Natural killer cell treated with Interleukin-12 subunit alpha and Interleukin-12 subunit beta and Interleukin-15 and Interleukin-18, amount 100 ng/mL, for 72 hours (primary cell): ENCODE data around the gene PTK6. TPM values are rescaled to one million over a fixed set of nuclear protein-coding genes. Genes with fewer than 3 reads are reported as not detected.

Source experiments
- ATAC-seq, 2 donors: fragments of 150-1000 bp; cut with Tn5 transposase in 1 of 2; sonication (Bioruptor Pico), chemical (Tn5 transposase) in 1 of 2; 2 replicates each; pipeline ENCODE4 v1.10.0; 2021
- DNase-seq: peaks from one replicate; pipeline ENCODE4 v3.0.0; 2022; ENCODE audit warnings: low spot score
- H3K27ac Mint-ChIP-seq, 2 donors: 1 replicate in 1 of 2; 2 replicates in 1 of 2; pipeline ENCODE4 v1.8.0; 2022; ENCODE audit warnings: mixed read lengths in 2 of 2, mild to moderate bottlenecking in 1 of 2, moderate library complexity in 1 of 2
- H3K27me3 Mint-ChIP-seq, 2 donors: 1 replicate in 1 of 2; 2 replicates in 1 of 2; pipeline ENCODE4 v1.8.0; 2022; ENCODE audit warnings: mixed read lengths in 2 of 2
- H3K36me3 Mint-ChIP-seq: one replicate; pipeline ENCODE4 v1.8.0; 2022; ENCODE audit warnings: mixed read lengths
- H3K4me1 Mint-ChIP-seq, 2 donors: 1 replicate in 1 of 2; 2 replicates in 1 of 2; pipeline ENCODE4 v1.8.0; 2022; ENCODE audit warnings: low read depth in 2 of 2, mixed read lengths in 2 of 2, mild to moderate bottlenecking in 1 of 2
- H3K4me3 Mint-ChIP-seq: one replicate; pipeline ENCODE4 v1.8.0; 2022; ENCODE audit warnings: mixed read lengths
- H3K9me3 Mint-ChIP-seq: 2 replicates; pipeline ENCODE4 v1.8.0; 2022; ENCODE audit warnings: mixed read lengths
- total RNA-seq, 2 donors: library from RNA; stranded (reverse); gene quantifications; one replicate each; pipeline ENCODE4 v1.2.3, GENCODE V29; 2022

The PTK6 gene
- total RNA-seq, 2 donors from 2014 or later = 0.19 TPM; not detected in 1

DNA sequence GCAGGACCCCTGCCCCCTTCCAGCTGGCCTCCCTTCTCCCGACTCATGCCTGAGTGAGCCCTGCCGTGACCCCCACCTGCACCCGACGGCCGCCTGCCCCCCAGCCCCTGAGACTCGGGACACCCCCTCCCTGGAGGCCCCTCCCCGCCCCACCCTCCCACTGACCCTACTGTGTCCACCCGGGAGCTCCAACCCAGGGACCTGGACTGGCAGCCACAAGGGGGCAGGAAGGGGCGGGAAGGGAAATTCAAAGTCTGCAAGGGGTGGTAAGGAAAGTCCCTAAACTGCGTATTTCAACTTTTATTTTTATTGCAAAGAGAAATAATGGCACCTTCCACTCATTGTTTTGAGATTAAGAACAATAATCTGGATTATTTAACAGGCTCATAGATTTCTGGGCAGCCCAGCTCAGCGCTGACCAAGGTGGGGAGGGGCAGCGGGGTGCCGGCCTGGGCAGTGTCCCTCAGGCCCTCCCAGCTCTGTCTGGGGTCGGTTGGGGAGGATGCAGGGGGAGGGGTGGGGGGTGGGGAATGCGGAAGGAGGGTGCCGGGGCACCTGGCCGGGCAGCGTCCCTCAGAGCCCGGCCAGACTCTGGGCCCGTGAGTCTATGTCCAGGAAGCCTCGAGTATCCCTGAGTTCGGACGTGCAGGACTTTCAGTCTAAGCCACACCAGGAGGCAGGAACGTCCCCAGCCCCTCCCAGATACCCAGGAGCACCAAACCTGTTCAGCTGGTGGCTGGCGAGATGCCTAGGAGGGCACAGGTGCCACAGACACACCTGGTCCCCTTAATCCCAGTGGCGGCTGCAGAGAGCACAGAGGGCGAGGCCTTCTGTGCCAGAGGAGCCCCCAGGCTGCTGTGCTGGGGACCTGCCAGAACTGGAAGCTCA lies 1.3 kb upstream of the PTK6 start:
- Mint-ChIP-seq H3K36me3 (no peaks in the 10 kb centered on the region), H3K27ac (peak overlapping the region; percentile 63 to 73), H3K9me3 (no peaks in the 10 kb centered on the region), H3K27me3 (peaks cover 0 to 1% of the 10 kb centered on the region in 2 donors), H3K4me3 (peak overlapping the region; percentile 76), H3K4me1 (peaks cover under 1 to 12% of the 10 kb centered on the region in 2 donors)
- DNase-seq (no peak), ATAC-seq (peak; percentile 1 to 12)

DNA sequence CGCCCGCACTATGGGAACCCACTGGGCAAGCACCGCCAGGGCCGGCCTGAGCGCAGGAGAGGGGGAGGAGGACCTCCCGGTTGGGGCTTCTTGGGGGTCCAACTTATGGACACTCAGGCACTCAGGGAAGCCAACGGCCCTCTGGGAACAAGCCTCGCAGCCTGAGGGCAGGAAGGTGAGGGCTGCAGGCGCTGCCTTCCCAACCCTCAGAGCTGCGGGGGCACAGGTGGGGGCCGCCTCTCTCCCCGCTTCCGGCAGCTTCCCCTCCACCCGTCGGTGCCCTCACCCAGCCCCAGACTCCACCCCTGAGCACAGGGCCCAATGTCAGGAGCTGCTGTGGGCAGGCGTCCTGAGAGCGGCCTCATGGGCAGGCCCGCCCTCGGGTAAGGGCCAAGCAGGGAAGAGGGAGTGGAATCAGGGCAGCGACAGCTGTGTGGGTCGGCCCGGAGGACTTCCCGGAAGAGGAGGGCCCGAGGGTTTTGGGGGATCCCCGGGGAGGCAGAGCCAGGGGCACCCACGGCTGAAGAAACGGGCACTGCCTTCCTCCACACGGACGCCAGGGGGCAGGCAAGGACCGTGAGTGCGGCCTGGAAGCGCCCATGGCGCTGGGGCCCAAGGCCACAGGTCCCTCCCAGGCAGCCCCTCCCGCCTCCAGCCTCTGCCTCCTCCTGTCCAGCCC lies 488 bp upstream of the PTK6 start:
- H3K4me3 Mint-ChIP-seq = peak overlapping the region; percentile 76
- DNase-seq = peak; percentile 98
- peak; percentile 97 for ATAC-seq
- H3K27ac Mint-ChIP-seq = peak overlapping the region; percentile 63 to 73
- no peaks in the 10 kb centered on the region for H3K27me3 Mint-ChIP-seq
- no peaks in the 10 kb centered on the region for H3K36me3 Mint-ChIP-seq
- no peaks in the 10 kb centered on the region for H3K9me3 Mint-ChIP-seq
- H3K4me1 Mint-ChIP-seq = peaks cover 0 to 12% of the 10 kb centered on the region in 2 donors

GRCh38 chr20:63536241-63536977 lies 767 bp downstream of the PTK6 start:
- peak; percentile 54 for DNase-seq

GRCh38 chr20:63534831-63535651 lies 2.1 kb downstream of the PTK6 start:
- Mint-ChIP-seq H3K27ac (no peak overlapping the region), H3K36me3 (no peaks in the 10 kb centered on the region), H3K27me3 (peaks cover 0 to 4% of the 10 kb centered on the region in 2 donors), H3K4me1 (peaks cover 0 to 16% of the 10 kb centered on the region in 2 donors), H3K4me3 (no peak overlapping the region), H3K9me3 (no peaks in the 10 kb centered on the region)
- no peak for ATAC-seq
- DNase-seq = peak; percentile 34

More at GRCh38 chr20:63536241-63536977, 767 bp downstream of the PTK6 start:
- Mint-ChIP-seq H3K9me3 (no peaks in the 10 kb centered on the region), H3K27ac (no peak overlapping the region), H3K4me1 (peaks cover 0 to 16% of the 10 kb centered on the region in 2 donors), H3K4me3 (no peak overlapping the region), H3K27me3 (peaks cover 0 to 4% of the 10 kb centered on the region in 2 donors), H3K36me3 (no peaks in the 10 kb centered on the region)
- ATAC-seq = no peak

DNA sequence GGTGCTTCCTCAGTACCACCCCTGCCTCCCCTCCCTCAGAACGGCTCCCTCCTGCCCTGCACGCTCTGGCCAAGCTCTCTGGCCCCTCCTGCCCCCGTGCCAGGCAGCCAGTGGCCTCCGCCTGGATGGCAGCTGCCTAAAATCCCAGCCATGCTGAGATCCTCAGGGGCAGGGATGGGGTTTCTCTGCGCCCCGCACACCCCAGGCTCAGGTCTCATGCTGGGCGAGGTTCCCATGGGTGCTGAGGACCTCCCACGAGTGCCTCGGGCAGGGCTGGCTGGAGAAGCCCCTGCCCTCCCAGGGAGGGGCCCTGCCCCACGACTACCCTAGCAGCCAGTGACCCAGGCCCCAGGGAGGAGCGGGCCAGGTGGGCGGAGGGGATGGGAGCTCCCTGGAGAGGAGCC lies 2.7 kb downstream of the PTK6 start:
- H3K27me3 Mint-ChIP-seq = peaks cover 0 to 4% of the 10 kb centered on the region in 2 donors
- H3K4me1 Mint-ChIP-seq = peaks cover 0 to 16% of the 10 kb centered on the region in 2 donors
- H3K36me3 Mint-ChIP-seq = no peaks in the 10 kb centered on the region
- H3K27ac Mint-ChIP-seq = no peak overlapping the region
- DNase-seq (peak; percentile 59), ATAC-seq (no peak)
- H3K4me3 Mint-ChIP-seq = no peak overlapping the region
- no peaks in the 10 kb centered on the region for H3K9me3 Mint-ChIP-seq

DNA sequence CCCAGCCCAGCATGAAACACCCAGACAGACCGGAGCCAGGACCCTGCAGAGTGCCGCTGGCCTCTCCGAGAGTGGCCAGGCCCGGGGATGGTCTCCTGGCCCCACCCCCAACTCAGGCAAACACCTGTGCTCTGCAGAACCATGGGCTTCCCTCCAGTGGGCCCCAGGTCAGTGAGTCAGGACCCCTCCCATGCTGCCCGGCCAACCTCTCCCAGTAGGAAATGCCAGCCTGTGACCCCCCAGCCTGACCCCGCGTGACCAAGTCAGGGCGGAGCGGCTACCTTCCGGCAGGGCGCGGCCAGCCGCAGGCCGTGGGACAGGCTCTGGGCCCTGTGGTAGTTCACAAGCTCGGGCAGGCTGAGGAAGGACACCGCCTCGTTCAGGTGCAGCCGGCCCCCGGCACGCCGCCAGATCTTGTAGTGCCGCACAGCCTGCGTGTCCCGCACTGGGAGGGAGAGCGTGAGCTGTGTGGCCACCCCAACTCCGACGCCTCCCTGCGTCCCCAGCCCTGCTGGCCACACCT lies 3.2 kb downstream of the PTK6 start:
- no peak overlapping the region for H3K4me3 Mint-ChIP-seq
- peaks cover 0 to 4% of the 10 kb centered on the region in 2 donors for H3K27me3 Mint-ChIP-seq
- no peaks in the 10 kb centered on the region for H3K36me3 Mint-ChIP-seq
- no peaks in the 10 kb centered on the region for H3K9me3 Mint-ChIP-seq
- peaks cover 0 to 16% of the 10 kb centered on the region in 2 donors for H3K4me1 Mint-ChIP-seq
- ATAC-seq = no peak
- no peak overlapping the region for H3K27ac Mint-ChIP-seq
- DNase-seq = peak; percentile 58

DNA sequence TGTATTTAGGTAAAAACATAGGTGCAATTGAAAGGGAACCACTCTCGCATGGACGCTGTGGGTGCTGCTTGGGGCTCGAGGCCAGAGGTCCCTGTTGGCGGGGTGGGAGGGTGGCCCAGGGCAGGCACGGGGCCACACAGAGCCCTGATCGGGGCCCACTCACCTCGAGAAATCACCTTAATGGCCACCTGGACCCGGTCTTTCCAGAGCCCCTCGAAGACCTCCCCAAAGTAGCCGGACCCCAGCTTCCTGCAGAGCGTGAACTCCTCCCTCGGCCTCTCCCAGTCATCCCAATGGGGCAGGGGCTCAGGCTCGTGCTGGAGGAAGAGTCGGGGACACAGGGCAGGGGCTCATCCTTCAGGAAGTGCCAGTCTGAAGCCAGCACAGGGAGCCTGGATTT lies 3.8 kb downstream of the PTK6 start:
- DNase-seq = peak; percentile 56
- H3K27ac Mint-ChIP-seq = no peak overlapping the region

GRCh38 chr20:63532449-63532971 lies 4.7 kb downstream of the PTK6 start:
- Mint-ChIP-seq H3K27ac (no peak overlapping the region), H3K27me3 (peaks cover 0 to 4% of the 10 kb centered on the region in 2 donors), H3K9me3 (no peaks in the 10 kb centered on the region), H3K36me3 (no peaks in the 10 kb centered on the region), H3K4me1 (peaks cover 0 to 10% of the 10 kb centered on the region in 2 donors), H3K4me3 (no peak overlapping the region)
- DNase-seq (peak; percentile 51), ATAC-seq (no peak)

More for the DNA sequence above, 3.8 kb downstream of the PTK6 start:
- no peak for ATAC-seq
- Mint-ChIP-seq H3K4me3 (no peak overlapping the region), H3K9me3 (no peaks in the 10 kb centered on the region), H3K27me3 (peaks cover 0 to 4% of the 10 kb centered on the region in 2 donors), H3K36me3 (no peaks in the 10 kb centered on the region), H3K4me1 (peaks cover 0 to 16% of the 10 kb centered on the region in 2 donors)

DNA sequence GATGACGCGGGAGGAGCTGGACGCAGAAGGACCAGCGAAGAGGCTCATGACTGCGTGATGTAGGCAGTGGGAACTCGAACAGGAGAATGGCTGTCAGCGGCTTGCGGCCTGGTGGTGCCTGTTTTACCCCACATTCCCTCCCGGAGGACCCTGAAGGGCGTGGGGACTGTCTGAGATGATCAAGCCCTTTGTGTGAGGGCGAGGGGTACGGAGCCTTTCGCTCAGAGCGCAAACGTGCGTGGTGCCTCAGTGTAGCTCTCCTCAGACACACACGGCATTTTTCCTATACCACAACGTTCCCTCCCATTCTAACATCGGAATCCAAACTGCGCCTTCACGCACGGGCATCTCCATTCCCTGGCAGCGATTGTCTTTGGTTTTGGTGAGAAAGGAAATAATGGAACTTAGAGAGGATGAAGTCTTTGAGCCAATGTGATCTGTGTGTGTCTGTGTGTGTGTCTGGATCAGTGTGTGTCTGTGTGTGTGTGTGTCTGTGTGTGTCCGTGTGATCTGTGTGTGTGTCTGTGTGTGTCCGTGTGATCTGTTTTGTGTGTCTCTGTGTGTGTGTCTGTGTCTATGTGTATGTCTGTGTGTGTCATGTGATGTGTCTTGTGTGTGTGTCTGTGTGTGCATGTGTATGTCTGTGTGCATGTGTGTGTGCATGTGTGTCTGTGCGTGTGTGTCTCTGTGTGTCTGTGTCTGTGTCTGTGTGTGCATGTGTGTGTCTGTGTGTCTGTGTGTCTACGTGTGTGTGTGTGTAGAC lies 5.3 kb downstream of the PTK6 start:
- Mint-ChIP-seq H3K4me3 (no peak overlapping the region), H3K36me3 (no peaks in the 10 kb centered on the region), H3K9me3 (no peaks in the 10 kb centered on the region), H3K27ac (no peak overlapping the region), H3K4me1 (peaks cover 0 to 7% of the 10 kb centered on the region in 2 donors), H3K27me3 (peaks cover 0 to 4% of the 10 kb centered on the region in 2 donors)
- DNase-seq (peak; percentile 55), ATAC-seq (no peak)

- peak; percentile 41 for DNase-seq
- no peaks in the 10 kb centered on the region for H3K9me3 Mint-ChIP-seq
- H3K4me1 Mint-ChIP-seq = peaks cover 0 to 4% of the 10 kb centered on the region in 2 donors
- no peak overlapping the region for H3K27ac Mint-ChIP-seq
- no peak for ATAC-seq
- H3K4me3 Mint-ChIP-seq = no peak overlapping the region
- peaks cover 0 to 4% of the 10 kb centered on the region in 2 donors for H3K27me3 Mint-ChIP-seq
- H3K36me3 Mint-ChIP-seq = no peaks in the 10 kb centered on the region
These were observed 6.4 kb downstream of the PTK6 start for GRCh38 chr20:63530788-63531160.

- DNase-seq (peak; percentile 31), ATAC-seq (no peak)
These were observed 7.1 kb downstream of the PTK6 start for GRCh38 chr20:63529861-63530787.

More at GRCh38 chr20:63529861-63530787, 7.1 kb downstream of the PTK6 start:
- H3K27ac Mint-ChIP-seq = no peak overlapping the region
- H3K36me3 Mint-ChIP-seq = no peaks in the 10 kb centered on the region
- H3K4me3 Mint-ChIP-seq = no peak overlapping the region
- peaks cover 0 to 4% of the 10 kb centered on the region in 2 donors for H3K4me1 Mint-ChIP-seq
- peaks cover 0 to 4% of the 10 kb centered on the region in 2 donors for H3K27me3 Mint-ChIP-seq
- no peaks in the 10 kb centered on the region for H3K9me3 Mint-ChIP-seq
